ENCODE data around the gene METTL25B. TPM values are rescaled to one million over a fixed set of nuclear protein-coding genes. Genes with fewer than 3 reads are reported as not detected.
A peak's percentile ranks its signal among the peaks of the same experiment; 100 is the strongest.

Gene METTL25B
- total and polyA plus RNA-seq, 3 experiments from 2014 or later: 4.2 to 29.7 (median 29.6) TPM

DNA sequence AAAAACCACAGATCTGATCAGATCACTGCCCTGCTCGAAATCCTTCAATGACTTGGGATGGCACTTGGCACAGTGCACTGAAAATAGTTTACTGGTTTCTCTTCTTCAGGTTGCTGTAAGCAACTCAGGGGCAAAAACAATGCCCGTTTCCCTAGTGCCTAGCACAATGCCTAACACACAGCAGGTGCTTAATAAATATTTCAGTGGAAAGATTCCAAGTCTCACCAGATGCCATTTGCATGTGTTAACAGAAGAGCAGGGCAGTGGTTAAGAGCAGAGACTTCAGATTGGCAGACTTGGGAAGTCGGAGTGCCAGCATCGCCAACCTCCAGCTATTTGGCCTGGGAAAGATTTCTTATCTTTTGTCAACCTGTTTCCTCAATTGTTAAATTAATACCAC, 10.9 kb upstream of the METTL25B start:
- peaks cover 0 to 1% of the 10 kb centered on the region in 2 donors for H3K27me3 Mint-ChIP-seq
- H3K4me3 ChIP-seq (ENCODE audit: low read length): no peak overlapping the region
- no peaks in the 10 kb centered on the region for H3K9me3 Mint-ChIP-seq
- no peak for DNase-seq
- ChIA-PET CTCF (interaction anchor here (1.3 to 8.0 kb wide), 2 partner anchors 10 to 28 kb away, joined by 6 to 52 read pairs; partner anchors contain the start of genes ISG20L2 and METTL25B), POLR2A (no interaction called here)
- no peaks in the 10 kb centered on the region for H3K27me3 ChIP-seq (ENCODE audit: insufficient read depth, low read length, poor library complexity, severe bottlenecking)
- peak overlapping the region in 1 of 8 donors; percentile 29 for H3K27ac Mint-ChIP-seq
- H3K9me3 ChIP-seq (ENCODE audit: low read length): no peaks in the 10 kb centered on the region
- H3K27ac ChIP-seq (ENCODE audit: low read depth, low read length): no peak overlapping the region
- no peak overlapping the region for H3K4me3 Mint-ChIP-seq
- H3K4me1 ChIP-seq (ENCODE audit: insufficient read depth, low read length): no peaks in the 10 kb centered on the region
- H3K36me3 Mint-ChIP-seq: peaks cover 0 to 50% (median 11%) of the 10 kb centered on the region in 3 donors
- peaks cover 2 to 15% (median 3%) of the 10 kb centered on the region in 3 donors for H3K4me1 Mint-ChIP-seq
- peaks cover 23% of the 10 kb centered on the region for H3K36me3 ChIP-seq (ENCODE audit: insufficient read depth, low read length)

DNA sequence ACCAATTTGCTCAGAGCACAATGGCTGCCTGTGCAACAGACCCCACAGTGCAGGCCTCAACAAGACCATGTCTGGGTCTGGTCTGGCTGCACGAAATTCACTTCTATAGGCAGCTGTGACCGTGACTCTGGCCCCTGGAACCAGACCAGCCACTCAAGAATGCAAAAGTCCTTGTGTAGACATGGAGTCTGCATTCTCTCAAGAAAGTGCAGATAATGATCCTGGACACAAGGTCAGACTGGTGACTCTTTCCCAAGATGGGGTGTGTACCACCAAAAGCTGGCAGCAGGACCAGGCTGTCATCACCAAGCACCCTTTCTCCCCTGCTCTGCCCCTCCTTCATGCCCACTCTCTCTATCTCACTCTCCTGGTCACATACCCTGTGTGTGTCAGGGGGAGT, 7.1 kb upstream of the METTL25B start:
- H3K36me3 ChIP-seq (ENCODE audit: insufficient read depth, low read length): peaks cover 44% of the 10 kb centered on the region
- POLR2A ChIA-PET: interaction anchor here (0.6 kb wide), 1 partner anchor 140 kb away, joined by 4 read pairs; the partner anchor contains the start of gene NTRK1
- H3K4me3 Mint-ChIP-seq: no peak overlapping the region

DNA sequence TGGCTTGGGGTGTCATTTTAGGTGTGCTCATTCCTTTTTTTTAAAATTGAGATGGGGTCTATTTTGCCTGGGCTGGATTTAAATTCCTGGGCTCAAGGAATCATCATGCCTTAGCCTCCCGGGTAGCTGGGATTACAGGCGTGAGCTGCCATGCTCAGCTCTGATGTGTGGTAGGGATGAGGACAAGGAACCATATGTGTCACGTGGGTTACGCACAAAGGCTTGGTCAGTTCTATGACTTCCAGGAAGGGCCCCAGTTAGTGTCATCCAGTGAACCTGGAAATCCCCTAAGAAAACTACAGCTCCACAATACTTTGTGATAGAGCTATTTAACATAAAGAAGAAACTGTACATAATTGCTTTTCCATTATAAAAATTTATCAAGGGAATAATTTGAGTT, 6.7 kb upstream of the METTL25B start:
- CTCF ChIA-PET: interaction anchor here (1.2 to 5.3 kb wide), 3 partner anchors 13 to 35 kb away, joined by 3 to 32 read pairs (median 3); no protein-coding TSS in a partner anchor
- Histone ChIP-seq H3K36me3 (ENCODE audit: insufficient read depth, low read length) (peaks cover 44% of the 10 kb centered on the region), H3K27me3 (ENCODE audit: insufficient read depth, low read length, poor library complexity, severe bottlenecking) (no peaks in the 10 kb centered on the region), H3K4me3 (ENCODE audit: low read length) (no peak overlapping the region), H3K27ac (ENCODE audit: low read depth, low read length) (no peak overlapping the region), H3K4me1 (ENCODE audit: insufficient read depth, low read length) (peaks cover 26% of the 10 kb centered on the region), H3K9me3 (ENCODE audit: low read length) (no peaks in the 10 kb centered on the region)
- no peak for DNase-seq
- H3K4me3 Mint-ChIP-seq: no peak overlapping the region
- H3K27ac Mint-ChIP-seq: peak overlapping the region in 2 of 8 donors; percentile 32 to 74
- POLR2A ChIA-PET: interaction anchor here (0.6 kb wide), 1 partner anchor 139 kb away, joined by 4 read pairs; the partner anchor contains the start of gene NTRK1
- H3K4me1 Mint-ChIP-seq: peaks cover 16 to 20% (median 20%) of the 10 kb centered on the region in 3 donors
- no peaks in the 10 kb centered on the region for H3K9me3 Mint-ChIP-seq
- peaks cover 9 to 63% (median 14%) of the 10 kb centered on the region in 3 donors for H3K36me3 Mint-ChIP-seq
- H3K27me3 Mint-ChIP-seq: peaks cover 0 to 1% of the 10 kb centered on the region in 2 donors

More for the DNA sequence above, 7.1 kb upstream of the METTL25B start:
- CTCF ChIA-PET: interaction anchor here (1.2 to 5.3 kb wide), 3 partner anchors 13 to 35 kb away, joined by 3 to 32 read pairs (median 3); no protein-coding TSS in a partner anchor
- Mint-ChIP-seq H3K4me1 (peaks cover 18 to 20% (median 20%) of the 10 kb centered on the region in 3 donors), H3K9me3 (no peaks in the 10 kb centered on the region), H3K27me3 (peaks cover 0 to 1% of the 10 kb centered on the region in 2 donors), H3K27ac (peak overlapping the region in 1 of 8 donors; percentile 46), H3K36me3 (peaks cover 9 to 64% (median 15%) of the 10 kb centered on the region in 3 donors)
- H3K27ac ChIP-seq (ENCODE audit: low read depth, low read length): no peak overlapping the region
- no peak overlapping the region for H3K4me3 ChIP-seq (ENCODE audit: low read length)
- no peaks in the 10 kb centered on the region for H3K27me3 ChIP-seq (ENCODE audit: insufficient read depth, low read length, poor library complexity, severe bottlenecking)
- no peak for DNase-seq
- peaks cover 22% of the 10 kb centered on the region for H3K4me1 ChIP-seq (ENCODE audit: insufficient read depth, low read length)
- H3K9me3 ChIP-seq (ENCODE audit: low read length): no peaks in the 10 kb centered on the region

DNA sequence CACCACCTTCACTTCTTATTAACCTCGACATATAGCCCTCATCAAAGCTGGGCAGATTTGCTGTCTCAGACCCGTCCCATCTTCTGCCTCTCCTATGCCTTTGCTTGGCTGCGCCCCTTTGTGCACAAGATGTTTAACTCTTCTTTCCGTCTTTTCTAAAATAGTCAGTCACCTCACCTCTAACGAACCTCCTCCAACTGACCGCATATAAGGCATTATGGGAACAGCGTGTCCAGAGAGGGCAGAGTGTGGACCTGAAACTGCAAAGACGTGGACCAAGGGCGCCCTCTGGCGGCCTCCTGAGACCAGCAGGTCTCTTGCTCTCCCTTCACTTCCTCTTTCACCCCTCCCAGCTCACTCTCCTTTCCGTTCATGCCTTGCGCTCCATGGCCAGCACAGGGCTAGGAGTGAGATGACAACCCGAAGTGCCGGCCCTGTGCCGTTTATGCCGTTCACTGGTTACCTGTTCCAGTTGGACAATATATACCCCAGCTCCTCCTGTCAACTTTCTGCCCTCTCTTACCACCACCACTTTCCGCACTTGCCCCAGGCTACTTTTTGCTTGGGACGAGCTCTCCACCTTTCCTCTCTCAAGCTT, 2.5 kb upstream of the METTL25B start:
- Histone ChIP-seq H3K27me3 (ENCODE audit: insufficient read depth, low read length, poor library complexity, severe bottlenecking) (no peaks in the 10 kb centered on the region), H3K9me3 (ENCODE audit: low read length) (no peaks in the 10 kb centered on the region), H3K4me3 (ENCODE audit: low read length) (peak overlapping the region; percentile 80), H3K27ac (ENCODE audit: low read depth, low read length) (peak overlapping the region; percentile 44), H3K4me1 (ENCODE audit: insufficient read depth, low read length) (peaks cover 39% of the 10 kb centered on the region), H3K36me3 (ENCODE audit: insufficient read depth, low read length) (peaks cover 33% of the 10 kb centered on the region)
- Mint-ChIP-seq H3K27ac (no peak overlapping the region), H3K27me3 (peaks cover 0 to 2% of the 10 kb centered on the region in 2 donors), H3K4me1 (peaks cover 29 to 34% (median 31%) of the 10 kb centered on the region in 3 donors), H3K9me3 (no peaks in the 10 kb centered on the region), H3K4me3 (no peak overlapping the region), H3K36me3 (peaks cover 9 to 54% (median 13%) of the 10 kb centered on the region in 3 donors)
- ChIA-PET POLR2A (interaction anchor here (0.9 to 4.2 kb wide), 6 partner anchors 15 to 41 kb away, joined by 3 to 28 read pairs (median 4); partner anchors contain the start of genes CRABP2, HDGF and PRCC), CTCF (interaction anchor here (0.8 to 6.5 kb wide), 46 partner anchors 9 to 340 kb away, joined by 3 to 183 read pairs (median 6); partner anchors contain the start of genes CRABP2, HDGF, INSRR and MRPL24)
- DNase-seq: peak; percentile 72 to 84 (median 76)

DNA sequence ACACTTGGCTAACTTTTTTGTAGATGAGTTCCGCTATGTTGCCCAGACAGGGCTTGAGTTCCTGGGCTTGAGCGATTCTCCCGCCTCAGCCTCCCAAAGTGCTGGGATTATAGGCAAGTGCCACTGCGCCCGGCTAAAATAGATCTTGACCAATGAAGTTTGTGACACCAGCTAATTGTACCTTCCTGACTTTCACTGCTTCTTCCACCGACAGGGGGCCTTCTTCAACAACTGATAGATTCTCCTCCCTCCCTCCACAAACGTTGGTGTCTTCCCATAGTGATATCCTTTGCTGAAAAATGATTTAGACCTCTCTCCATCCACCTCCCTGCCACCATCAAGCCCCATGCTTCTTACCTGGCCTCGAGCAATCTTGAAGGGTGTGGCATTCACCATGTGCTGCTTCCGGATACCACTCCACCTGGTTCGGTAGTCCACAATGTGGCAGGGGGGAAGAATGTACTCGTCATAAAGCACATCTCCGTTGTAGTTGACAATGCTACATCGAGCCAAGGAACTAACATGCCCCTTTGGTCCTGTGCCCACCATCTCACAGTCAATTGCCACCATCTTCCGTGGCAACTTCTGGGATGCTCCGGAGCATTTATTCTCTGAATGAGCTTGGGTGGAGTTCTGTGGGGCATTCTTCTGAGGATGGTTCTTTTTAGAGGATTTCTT, 1.6 kb upstream of the METTL25B start:
- Histone ChIP-seq H3K4me1 (ENCODE audit: insufficient read depth, low read length) (peaks cover 39% of the 10 kb centered on the region), H3K27me3 (ENCODE audit: insufficient read depth, low read length, poor library complexity, severe bottlenecking) (no peaks in the 10 kb centered on the region), H3K4me3 (ENCODE audit: low read length) (peak overlapping the region; percentile 80), H3K27ac (ENCODE audit: low read depth, low read length) (peak overlapping the region; percentile 98), H3K36me3 (ENCODE audit: insufficient read depth, low read length) (peaks cover 24% of the 10 kb centered on the region), H3K9me3 (ENCODE audit: low read length) (no peaks in the 10 kb centered on the region)
- peaks cover 31 to 34% (median 33%) of the 10 kb centered on the region in 3 donors for H3K4me1 Mint-ChIP-seq
- H3K36me3 Mint-ChIP-seq: peaks cover 9 to 44% (median 13%) of the 10 kb centered on the region in 3 donors
- DNase-seq: peak in 3 of 5 donors; percentile 36 to 48 (median 39)
- ChIA-PET POLR2A (interaction anchor here (1.0 to 4.2 kb wide), 6 partner anchors 14 to 40 kb away, joined by 4 to 45 read pairs (median 16); partner anchors contain the start of genes CRABP2, HDGF, MRPL24 and PRCC), CTCF (interaction anchor here (0.8 to 6.5 kb wide), 46 partner anchors 9 to 341 kb away, joined by 3 to 183 read pairs (median 6); partner anchors contain the start of genes CRABP2, HDGF, INSRR and MRPL24)
- no peaks in the 10 kb centered on the region for H3K9me3 Mint-ChIP-seq
- H3K27me3 Mint-ChIP-seq: peaks cover 0 to 2% of the 10 kb centered on the region in 2 donors
- no peak overlapping the region for H3K4me3 Mint-ChIP-seq
- H3K27ac Mint-ChIP-seq: peak overlapping the region in 1 of 8 donors; percentile 99

DNA sequence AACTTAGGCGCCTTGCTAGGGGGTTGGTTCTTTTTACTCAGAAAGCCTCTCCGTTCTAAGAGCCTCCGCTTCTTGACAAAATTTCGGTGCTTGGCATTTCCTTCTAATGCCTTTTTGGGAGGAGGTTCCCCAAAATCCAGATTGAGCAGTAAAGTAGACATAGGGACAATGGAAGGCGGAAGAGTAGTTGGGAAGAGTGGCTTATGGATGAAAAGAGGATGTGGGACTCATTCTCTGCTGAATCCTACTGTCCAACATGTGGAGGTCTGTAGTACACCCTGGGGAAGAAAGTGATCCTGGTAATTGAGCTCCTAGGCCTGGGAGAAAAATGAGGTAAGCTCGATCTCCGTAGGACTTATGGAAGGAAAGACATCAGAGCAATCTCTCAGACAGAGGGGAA, 777 bp upstream of the METTL25B start:
- Mint-ChIP-seq H3K4me1 (peaks cover 31 to 33% (median 32%) of the 10 kb centered on the region in 3 donors), H3K9me3 (no peaks in the 10 kb centered on the region), H3K4me3 (no peak overlapping the region), H3K27ac (peak overlapping the region in 4 of 8 donors; percentile 99 to 100 (median 99)), H3K27me3 (peaks cover 0 to 2% of the 10 kb centered on the region in 2 donors), H3K36me3 (peaks cover 9 to 42% (median 13%) of the 10 kb centered on the region in 3 donors)
- Histone ChIP-seq H3K27ac (ENCODE audit: low read depth, low read length) (peak overlapping the region; percentile 98), H3K9me3 (ENCODE audit: low read length) (no peaks in the 10 kb centered on the region), H3K27me3 (ENCODE audit: insufficient read depth, low read length, poor library complexity, severe bottlenecking) (no peaks in the 10 kb centered on the region), H3K4me3 (ENCODE audit: low read length) (peak overlapping the region; percentile 80), H3K36me3 (ENCODE audit: insufficient read depth, low read length) (peaks cover 21% of the 10 kb centered on the region), H3K4me1 (ENCODE audit: insufficient read depth, low read length) (peaks cover 39% of the 10 kb centered on the region)
- no peak for DNase-seq
- CTCF ChIA-PET: interaction anchor here (0.6 to 6.5 kb wide), 18 partner anchors 13 to 162 kb away, joined by 3 to 183 read pairs (median 14); partner anchors contain the start of genes CRABP2, HDGF, INSRR and MRPL24
- POLR2A ChIA-PET: interaction anchor here (0.8 to 4.2 kb wide), 7 partner anchors 13 to 133 kb away, joined by 3 to 45 read pairs (median 9); partner anchors contain the start of genes HDGF, MRPL24, NTRK1 and PRCC

Measured in CD8-positive, alpha-beta memory T cell (primary cell).